HG02884 (cell line): ENCODE data around the gene KRTAP10-3.

Experiments used
- ATAC-seq: cut with Tn5 transposase; IDR thresholded peaks from one replicate; pipeline ENCODE4 v1.9.1; 2021; ENCODE audit warnings: mild to moderate bottlenecking, moderate library complexity; ENCODE audit not compliant: unreplicated experiment

The KRTAP10-3 gene

DNA sequence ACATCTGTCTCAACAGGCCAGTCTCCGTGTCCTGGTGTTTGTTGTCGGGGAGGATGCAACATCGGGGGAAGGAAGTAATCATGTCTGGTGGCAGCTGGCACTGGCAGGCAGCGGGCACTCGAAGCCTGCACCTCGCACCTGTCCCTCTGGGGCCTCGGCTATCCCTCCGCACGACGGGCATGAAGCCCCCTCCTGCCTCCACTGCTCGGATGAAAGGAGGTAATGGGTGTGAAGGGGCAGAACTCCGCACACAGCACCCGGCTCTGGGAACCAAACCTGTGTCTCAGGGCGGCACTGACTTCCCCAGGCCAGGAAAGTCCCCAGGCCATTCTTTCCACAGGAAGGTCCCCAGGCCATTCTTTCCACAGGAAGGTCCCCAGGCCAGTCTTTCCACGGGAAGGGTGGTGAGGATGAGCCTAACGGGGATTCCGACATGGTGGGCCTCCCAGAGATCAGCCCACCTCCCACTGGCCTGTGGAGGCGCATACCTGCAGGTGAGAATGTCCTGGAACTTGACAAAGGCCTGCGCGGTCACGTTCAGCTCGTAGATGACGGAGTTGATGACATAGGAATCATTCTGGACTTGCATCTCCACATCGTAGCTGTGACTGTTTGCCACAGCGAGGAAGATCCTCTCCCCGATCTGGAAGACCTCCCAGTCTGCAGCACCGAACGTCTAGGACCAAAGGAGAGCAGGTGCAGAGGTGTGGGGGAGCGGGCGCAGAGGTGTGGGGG, 49.7 kb downstream of the KRTAP10-3 start:
- ATAC-seq, result no peak

DNA sequence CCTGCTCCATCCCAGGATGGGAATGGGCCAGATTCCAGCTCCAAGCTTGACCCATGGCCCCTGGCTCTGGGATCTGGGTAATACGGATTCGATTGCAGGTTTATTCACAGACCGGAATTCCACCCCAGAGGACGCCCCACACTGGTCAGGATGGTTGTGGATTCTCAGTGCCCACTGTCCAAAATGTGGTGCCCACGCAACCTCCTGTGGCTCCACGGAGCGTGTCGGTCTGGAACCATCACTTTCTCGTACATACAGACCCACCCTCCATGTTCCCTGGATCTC, 50.2 kb downstream of the KRTAP10-3 start:
- no peak for ATAC-seq
